ENCODE data around the gene GPC5.
A peak's percentile ranks its signal among the peaks of the same experiment; 100 is the strongest.

GPC5 gene

DNA sequence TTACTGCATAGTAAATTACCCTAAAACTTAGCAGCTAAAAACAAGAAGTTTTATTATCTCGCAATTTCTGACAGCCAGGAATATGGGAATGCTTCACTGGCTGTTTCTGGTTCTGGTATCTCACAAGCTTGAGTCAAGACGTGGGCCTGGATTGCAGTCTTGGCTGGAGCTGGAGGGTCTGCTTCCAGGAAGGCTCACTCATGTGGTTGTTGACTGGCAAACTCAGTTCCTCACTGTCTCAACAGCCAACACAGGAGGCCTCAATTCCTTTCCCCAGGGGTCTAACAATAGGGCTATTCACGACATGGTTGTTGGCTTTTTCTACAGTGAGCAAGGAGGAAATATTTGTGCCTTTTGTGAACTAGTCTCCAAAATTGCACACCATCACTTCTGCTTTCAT is 146.3 kb downstream of the GPC5 start:
- no peak for DNase-seq

DNA sequence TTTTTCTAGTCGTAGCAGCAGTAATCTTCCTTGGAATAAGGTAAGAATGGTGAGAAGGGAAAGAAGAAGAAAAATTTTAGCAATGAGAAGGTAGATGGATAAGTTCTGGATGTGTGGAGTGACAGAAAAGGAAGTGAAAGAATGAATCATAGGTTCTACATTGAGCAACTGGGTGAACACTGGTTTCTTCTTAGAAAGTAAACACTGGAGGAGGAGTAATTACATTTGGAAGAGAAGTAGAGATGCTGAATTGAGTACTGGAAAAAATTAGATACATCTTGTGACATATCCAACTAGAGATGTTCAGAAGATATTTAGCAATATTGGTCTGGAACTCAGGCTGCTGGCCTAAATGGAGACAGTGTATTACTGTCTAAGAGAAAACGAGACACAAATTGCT is 148.5 kb downstream of the GPC5 start:
- DNase-seq = no peak

DNA sequence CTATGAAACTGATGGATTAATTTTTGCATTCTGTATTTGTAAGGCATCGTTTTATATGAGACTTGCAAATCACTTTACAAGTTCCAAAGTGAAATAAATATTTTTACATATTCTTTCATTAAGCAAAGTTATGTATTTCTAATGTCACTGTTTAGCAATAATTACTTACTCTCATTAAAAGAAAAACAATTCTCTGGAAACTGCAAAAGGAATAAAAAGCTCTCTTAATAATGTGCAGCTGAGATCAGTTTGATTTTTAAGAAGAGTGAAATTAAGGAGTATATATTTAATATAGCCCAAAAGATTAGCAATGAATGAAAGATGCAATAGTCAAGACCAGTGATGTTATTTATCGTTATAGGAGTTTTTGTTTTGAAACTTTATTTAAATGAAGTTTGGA is 155.2 kb downstream of the GPC5 start:
- DNase-seq = no peak

DNA sequence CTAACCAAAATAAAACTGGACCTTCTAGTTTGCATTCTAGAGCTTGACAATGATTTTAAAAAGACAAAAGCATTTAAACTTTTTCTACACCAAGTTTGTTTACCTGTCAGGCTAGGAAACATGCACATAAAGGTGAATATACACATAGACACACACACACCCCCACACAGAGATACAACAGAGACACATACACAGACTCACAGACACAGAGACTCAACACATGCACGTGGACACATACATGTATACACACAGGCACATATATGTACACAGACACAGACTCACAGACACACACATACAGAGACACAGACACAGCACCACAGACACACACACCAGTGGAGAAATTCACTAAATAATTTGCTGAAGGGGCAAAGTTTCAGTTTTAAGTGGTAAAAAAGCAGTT is 155.7 kb downstream of the GPC5 start:
- DNase-seq = no peak

- DNase-seq = no peak
Measured at GRCh38 chr13:91557328-91558090, 159.1 kb downstream of the GPC5 start.

- DNase-seq = peak; percentile 20
Measured at GRCh38 chr13:91563799-91564198, 165.4 kb downstream of the GPC5 start.

GRCh38 chr13:91564396-91564795 is 166.0 kb downstream of the GPC5 start:
- DNase-seq = no peak

GRCh38 chr13:91565296-91565695 is 166.9 kb downstream of the GPC5 start:
- DNase-seq = peak; percentile 21

DNA sequence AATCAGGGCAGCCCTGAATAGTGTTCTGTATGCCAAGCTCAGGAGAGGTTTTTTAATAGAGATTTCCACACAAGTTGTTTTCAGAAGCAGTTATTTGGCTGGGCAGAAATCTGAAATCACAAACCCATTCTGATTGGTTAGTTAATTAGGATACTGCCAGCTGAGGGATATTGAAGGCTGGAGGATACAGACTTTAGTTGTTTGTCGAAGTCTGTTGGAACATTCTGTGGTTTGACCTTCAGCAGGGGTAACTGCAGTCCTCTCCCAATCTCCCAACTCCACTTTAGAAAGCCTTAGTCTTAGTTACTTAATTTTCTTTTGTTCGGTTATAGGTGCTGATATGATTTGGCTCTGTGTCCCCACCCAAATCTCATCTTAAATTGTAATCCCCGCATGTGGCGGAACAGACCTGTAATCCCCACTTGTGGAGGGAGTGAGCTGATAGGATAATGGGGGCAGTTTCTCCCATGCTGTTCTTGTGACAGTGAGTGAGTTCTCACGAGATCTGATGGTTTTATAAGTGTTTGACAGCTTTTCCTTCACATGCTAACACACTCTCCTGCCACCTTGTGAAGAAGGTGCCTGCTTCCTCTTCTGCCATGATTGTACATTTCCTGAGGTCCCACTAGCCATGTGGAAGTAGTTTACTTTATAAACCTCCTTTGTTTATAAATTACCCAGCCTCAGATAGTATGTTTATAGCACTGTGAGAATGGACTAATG is 169.2 kb downstream of the GPC5 start:
- no peak for DNase-seq

DNA sequence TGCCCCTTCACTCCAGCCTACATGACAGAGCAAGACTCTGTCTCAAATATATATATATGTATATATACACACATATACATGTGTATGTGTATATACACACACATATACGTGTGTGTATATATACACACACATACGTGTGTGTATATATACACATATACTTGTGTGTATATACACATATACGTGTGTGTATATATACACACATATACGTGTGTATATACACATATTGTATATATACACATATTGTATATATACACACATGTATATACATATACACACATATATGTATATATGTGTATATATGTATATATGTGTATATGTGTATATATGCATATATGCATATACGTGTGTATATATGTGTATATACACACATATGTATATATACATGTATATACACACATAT is 173.3 kb downstream of the GPC5 start:
- no peak for DNase-seq

- no peak for DNase-seq
Measured at GRCh38 chr13:91572439-91572838, 174.0 kb downstream of the GPC5 start.

DNA sequence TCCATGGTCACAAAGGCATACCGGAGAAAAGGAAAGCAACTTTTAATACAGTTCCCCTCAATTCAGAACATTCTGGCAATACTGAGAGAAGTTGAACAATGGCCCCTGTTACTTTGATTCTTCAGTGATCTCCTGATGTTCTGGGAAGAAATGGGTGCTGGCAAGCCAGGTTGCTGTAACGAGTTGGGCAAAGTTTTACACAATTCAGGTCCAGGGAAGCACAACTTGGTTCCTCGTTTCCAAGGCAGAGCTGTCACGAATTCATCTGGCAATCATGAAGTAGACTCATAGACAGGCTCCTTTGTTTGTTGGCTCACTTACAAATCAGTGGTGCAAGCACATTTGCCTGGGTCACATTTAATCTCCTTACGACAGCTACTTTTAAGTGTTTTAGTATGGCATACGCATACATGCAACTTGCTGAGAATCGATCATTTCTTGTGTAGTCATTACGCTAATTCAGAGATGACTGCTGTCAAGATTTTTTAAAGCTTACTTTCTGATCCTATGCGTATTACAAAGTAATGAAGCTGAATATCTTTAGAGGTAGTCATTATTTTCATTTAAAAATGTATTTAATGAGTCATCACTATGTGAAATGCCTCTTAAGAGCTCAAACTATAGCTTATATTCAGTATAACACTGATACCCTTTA is 174.7 kb downstream of the GPC5 start:
- DNase-seq = no peak

GRCh38 chr13:91574766-91575165 is 176.3 kb downstream of the GPC5 start:
- no peak for DNase-seq

DNA sequence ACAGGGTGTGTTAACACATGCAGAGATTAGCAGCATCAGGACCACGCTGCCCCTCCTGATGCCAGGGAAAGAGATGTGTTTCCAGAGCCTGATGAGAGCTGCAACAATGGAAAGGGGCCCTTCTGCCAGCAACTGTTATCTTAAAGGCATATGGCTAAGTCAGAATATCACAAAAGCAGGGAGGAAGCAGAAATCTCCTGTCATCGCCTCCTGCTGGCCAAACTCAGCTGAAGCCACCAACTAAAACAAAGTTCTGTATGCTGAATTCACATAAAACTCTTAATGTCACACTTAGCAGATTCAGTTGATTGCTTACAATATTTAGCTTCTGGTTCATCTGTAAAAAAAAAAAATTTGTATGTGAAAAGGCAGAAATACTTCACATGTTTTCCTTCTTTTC is 178.2 kb downstream of the GPC5 start:
- no peak for DNase-seq

DNA sequence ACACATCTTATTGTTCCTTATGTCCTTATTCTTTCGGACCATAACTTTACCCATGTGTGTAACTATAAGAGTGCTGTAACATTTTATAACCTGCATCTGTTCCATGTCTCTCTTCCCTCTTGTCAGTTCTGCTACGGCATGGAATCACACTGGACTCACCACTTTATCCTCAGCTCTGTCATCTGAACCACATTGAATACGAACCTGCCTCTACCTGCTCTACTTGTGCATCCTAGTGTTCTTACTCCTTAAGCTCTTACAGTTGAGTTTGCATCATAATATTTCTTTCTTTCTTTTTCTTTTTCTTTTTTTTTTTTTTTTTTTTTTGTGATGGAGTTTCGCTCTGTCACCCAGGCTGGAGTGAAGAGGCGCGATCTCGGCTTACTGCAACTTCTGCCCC is 180.9 kb downstream of the GPC5 start:
- no peak for DNase-seq

- DNase-seq = no peak
Measured at GRCh38 chr13:91580749-91581148, 182.3 kb downstream of the GPC5 start.

- DNase-seq = no peak
Measured at GRCh38 chr13:91586609-91587008, 188.2 kb downstream of the GPC5 start.

GRCh38 chr13:91588541-91588940 is 190.1 kb downstream of the GPC5 start:
- no peak for DNase-seq

- DNase-seq = no peak
Measured at GRCh38 chr13:91592056-91593014, 193.9 kb downstream of the GPC5 start.

DNA sequence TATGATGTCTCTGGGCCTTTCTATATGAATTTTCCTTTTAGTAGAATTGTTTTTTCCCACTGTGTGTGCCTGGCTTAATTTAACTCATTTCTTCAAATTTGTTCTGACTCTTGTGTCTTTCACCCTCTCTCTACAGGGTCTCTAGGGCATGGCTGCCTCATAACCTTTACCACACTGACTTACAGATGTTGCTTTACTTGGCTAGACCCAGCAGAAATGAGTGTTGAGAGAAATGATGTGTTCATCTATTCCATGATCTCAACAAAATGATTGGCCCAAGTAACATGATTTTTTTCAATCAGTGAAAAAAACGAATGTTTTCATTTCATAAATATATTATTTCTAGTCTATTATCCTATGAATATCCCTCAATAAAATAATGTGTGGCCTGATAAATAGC is 195.0 kb downstream of the GPC5 start:
- DNase-seq = no peak

- DNase-seq = no peak
Measured at GRCh38 chr13:91594061-91594460, 195.6 kb downstream of the GPC5 start.

DNA sequence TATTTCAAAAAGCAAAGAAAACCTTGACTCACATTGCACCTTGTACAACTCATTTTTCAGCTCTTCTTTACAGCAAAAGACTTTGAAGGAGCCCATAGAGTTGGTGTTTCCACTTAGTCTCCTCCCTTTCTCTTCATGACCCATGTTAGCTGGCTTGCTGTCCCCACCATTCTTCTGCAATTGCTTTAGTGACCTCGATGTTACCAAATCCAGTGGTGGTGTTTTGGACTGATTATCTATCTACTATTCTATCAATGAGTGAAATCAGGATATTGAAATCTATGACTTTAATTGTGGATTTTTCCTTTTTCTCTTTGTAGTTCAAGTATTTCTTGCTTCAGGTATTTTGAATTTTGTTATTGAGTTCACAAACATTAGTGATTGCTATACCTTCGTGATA is 197.3 kb downstream of the GPC5 start:
- DNase-seq = no peak

- DNase-seq = no peak
Measured at GRCh38 chr13:91596842-91597241, 198.4 kb downstream of the GPC5 start.

Measured in femur (tissue), 1 donor.